ENCODE measurements around the gene DPM3. TPM values are rescaled to one million over a fixed set of nuclear protein-coding genes. Genes with fewer than 3 reads are reported as not detected.
A peak's percentile ranks its signal among the peaks of the same experiment; 100 is the strongest.

The DPM3 gene
- total and polyA plus RNA-seq, 2 of the 13 experiments (the other 11 are each of a cell fraction or from before 2014, with no cell fraction given): 23.2 to 53.4 TPM

DNA sequence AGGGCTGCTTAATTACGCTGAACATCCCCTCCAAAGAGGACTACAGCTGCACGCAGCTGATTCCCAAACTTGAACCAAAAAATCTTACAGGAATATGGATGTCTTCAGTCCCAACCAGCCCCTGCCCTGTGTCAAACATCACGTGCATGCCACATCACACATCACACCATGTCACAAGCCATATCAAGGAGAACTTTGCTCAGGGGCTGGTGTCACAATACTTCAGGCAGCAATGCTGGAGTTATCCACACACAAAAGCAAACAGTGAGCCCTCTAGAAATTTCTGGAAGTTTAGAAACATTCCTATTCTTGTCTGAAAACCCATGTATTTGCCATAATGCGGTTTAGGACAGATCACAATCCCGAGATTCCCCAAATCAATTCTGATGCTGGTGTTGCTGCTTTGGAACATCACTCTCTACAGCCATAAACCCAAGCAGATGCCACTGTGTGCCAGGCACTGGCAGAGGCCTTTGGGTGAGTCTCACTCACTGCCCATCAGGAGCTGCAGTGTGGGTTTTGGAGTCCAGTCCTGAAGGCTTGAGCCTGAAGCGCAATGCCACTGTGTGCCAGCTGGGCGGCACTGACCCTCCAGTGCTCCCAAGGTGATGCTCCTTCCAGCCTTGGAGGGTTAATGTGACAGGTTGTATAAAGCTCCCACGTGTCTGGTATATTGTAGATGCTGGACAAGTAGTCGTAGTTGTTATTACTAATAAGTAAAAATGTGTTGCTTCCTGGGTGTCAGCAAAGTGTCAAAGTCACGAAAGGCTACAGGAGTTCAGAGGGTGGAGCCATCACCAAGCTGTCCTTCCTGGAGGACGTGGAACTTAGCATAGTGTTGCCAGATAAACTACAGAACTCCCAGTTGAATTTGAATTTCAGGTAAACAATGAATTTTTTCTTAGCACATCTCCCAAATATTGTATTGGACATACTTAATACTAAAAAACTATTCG is 32.7 kb downstream of the DPM3 start (continued):
- no peak for TF ChIP-seq ELF3 (CRISPR knock-in tag; IDR thresholded peaks at IDR 0.05)
- peak; percentile 79; the same call in 1 of the 2 replicates for TF ChIP-seq SMAD3 (CRISPR knock-in tag; IDR thresholded peaks at IDR 0.05)
- 0 out of 2 replicates have a peak, but pooled peaks have one; percentile 38 for TF ChIP-seq ZNF430 (CRISPR knock-in tag; IDR thresholded peaks at IDR 0.05)
- no peak for TF ChIP-seq ZNF432 (CRISPR knock-in tag; IDR thresholded peaks at IDR 0.05; ENCODE audit: borderline replicate concordance)
- TF ChIP-seq ZNF879 (CRISPR knock-in tag; IDR thresholded peaks at IDR 0.05): no peak
- no peak for TF ChIP-seq KDM6A (CRISPR knock-in tag; IDR thresholded peaks at IDR 0.05; ENCODE audit: low read depth)
- no peak for TF ChIP-seq JUN (CRISPR knock-in tag; IDR thresholded peaks at IDR 0.05)
- TF ChIP-seq ZMYM4 (CRISPR knock-in tag; IDR thresholded peaks at IDR 0.05): 0 out of 2 replicates have a peak, but pooled peaks have one; percentile 29
- TF ChIP-seq TEAD3 (CRISPR knock-in tag; optimal IDR thresholded peaks at IDR 0.05; ENCODE audit: borderline replicate concordance): peak; percentile 73
- peak; percentile 86 for TF ChIP-seq CEBPG (CRISPR knock-in tag; IDR thresholded peaks at IDR 0.05)
- TF ChIP-seq ZNF160 (CRISPR knock-in tag; IDR thresholded peaks at IDR 0.05): no peak
- peak; percentile 35 for TF ChIP-seq ASH2L (IDR thresholded peaks at IDR 0.05; ENCODE audit: insufficient read length, low read depth, low read length)
- peak; percentile 78 for TF ChIP-seq HNF4G (IDR thresholded peaks at IDR 0.05; ENCODE audit: borderline replicate concordance, low read depth, low read length)
- TF ChIP-seq HNF4G (CRISPR knock-in tag; IDR thresholded peaks at IDR 0.05; ENCODE audit: borderline replicate concordance, low read depth): peak; percentile 48; the same call in 1 of the 2 replicates
- TF ChIP-seq, protein P1, sequence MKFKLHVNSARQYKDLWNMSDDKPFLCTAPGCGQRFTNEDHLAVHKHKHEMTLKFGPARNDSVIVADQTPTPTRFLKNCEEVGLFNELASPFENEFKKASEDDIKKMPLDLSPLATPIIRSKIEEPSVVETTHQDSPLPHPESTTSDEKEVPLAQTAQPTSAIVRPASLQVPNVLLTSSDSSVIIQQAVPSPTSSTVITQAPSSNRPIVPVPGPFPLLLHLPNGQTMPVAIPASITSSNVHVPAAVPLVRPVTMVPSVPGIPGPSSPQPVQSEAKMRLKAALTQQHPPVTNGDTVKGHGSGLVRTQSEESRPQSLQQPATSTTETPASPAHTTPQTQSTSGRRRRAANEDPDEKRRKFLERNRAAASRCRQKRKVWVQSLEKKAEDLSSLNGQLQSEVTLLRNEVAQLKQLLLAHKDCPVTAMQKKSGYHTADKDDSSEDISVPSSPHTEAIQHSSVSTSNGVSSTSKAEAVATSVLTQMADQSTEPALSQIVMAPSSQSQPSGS (CRISPR knock-in tag; IDR thresholded peaks at IDR 0.05): peak; percentile 53; the same call in 1 of the 2 replicates
- TF ChIP-seq ZSCAN29 (CRISPR knock-in tag; conservative IDR thresholded peaks at IDR 0.05): no peak
- TF ChIP-seq, protein P2, sequence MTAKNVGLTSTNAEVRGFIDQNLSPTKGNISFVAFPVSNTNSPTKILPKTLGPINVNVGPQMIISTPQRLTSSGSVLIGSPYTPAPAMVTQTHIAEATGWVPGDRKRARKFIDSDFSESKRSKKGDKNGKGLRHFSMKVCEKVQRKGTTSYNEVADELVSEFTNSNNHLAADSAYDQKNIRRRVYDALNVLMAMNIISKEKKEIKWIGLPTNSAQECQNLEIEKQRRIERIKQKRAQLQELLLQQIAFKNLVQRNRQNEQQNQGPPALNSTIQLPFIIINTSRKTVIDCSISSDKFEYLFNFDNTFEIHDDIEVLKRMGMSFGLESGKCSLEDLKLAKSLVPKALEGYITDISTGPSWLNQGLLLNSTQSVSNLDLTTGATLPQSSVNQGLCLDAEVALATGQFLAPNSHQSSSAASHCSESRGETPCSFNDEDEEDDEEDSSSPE (CRISPR knock-in tag; IDR thresholded peaks at IDR 0.05): peak; percentile 73; the same call in 1 of the 2 replicates
